H9 (cell line): ENCODE results near the gene RUNX1. TPM values are rescaled to one million over a fixed set of nuclear protein-coding genes. Genes with fewer than 3 reads are reported as not detected.

Source experiments
- DNase-seq: peaks from one replicate; pipeline ENCODE4 v3.0.0-alpha.2; 2017
- H2AFZ ChIP-seq: one replicate; pipeline ENCODE4 v1.6.1; 2013; ENCODE audit warnings: mild to moderate bottlenecking, low read length, control low read depth, moderate library complexity
- H2AK5ac ChIP-seq: 2 replicates; pipeline ENCODE4 v1.6.1; 2013; ENCODE audit warnings: low read length, control low read depth, mixed read lengths; ENCODE audit not compliant: insufficient read length
- H2BK120ac ChIP-seq: one replicate; pipeline ENCODE4 v1.6.1; 2013; ENCODE audit warnings: low read depth, mild to moderate bottlenecking, low read length, control low read depth, inconsistent platforms; ENCODE audit not compliant: poor library complexity, severe bottlenecking
- H2BK12ac ChIP-seq: 2 replicates; pipeline ENCODE4 v1.6.1; 2013; ENCODE audit warnings: low read length, control low read depth, mixed read lengths, low read depth; ENCODE audit not compliant: insufficient read length
- H2BK15ac ChIP-seq: 2 replicates; pipeline ENCODE4 v1.6.1; 2013; ENCODE audit warnings: low read depth, low read length, control low read depth
- H2BK20ac ChIP-seq: one replicate; pipeline ENCODE4 v1.6.1; 2013; ENCODE audit warnings: low read depth, mild to moderate bottlenecking, low read length, control low read depth, inconsistent platforms; ENCODE audit not compliant: poor library complexity, severe bottlenecking
- H2BK5ac ChIP-seq: 2 replicates; pipeline ENCODE4 v1.6.1; 2013; ENCODE audit warnings: low read length, control low read depth, mixed read lengths; ENCODE audit not compliant: insufficient read length
- H3K14ac ChIP-seq: 2 replicates; pipeline ENCODE4 v1.6.1; 2013; ENCODE audit warnings: low read length, control low read depth; ENCODE audit not compliant: insufficient read depth
- H3K18ac ChIP-seq: 2 replicates; pipeline ENCODE4 v1.6.1; 2013; ENCODE audit warnings: low read depth, mild to moderate bottlenecking, mixed read lengths, low read length, control low read depth; ENCODE audit not compliant: insufficient read length
- H3K23ac ChIP-seq: 2 replicates; pipeline ENCODE4 v1.6.1; 2013; ENCODE audit warnings: low read length, control low read depth, mixed read lengths, low read depth; ENCODE audit not compliant: insufficient read length
- H3K23me2 ChIP-seq: 2 replicates; pipeline ENCODE4 v1.6.1; 2013; ENCODE audit warnings: low read depth, mild to moderate bottlenecking, mixed read lengths, low read length, control low read depth; ENCODE audit not compliant: insufficient read length, poor library complexity, severe bottlenecking
- H3K27ac ChIP-seq: 2 replicates; pipeline ENCODE4 v1.5.1; 2013; ENCODE audit warnings: low read length, control low read depth, mixed read lengths, low read depth; ENCODE audit not compliant: insufficient read length
- H3K27me3 ChIP-seq: 2 replicates; pipeline ENCODE4 v1.6.1; 2013; ENCODE audit warnings: low read length, control low read depth, inconsistent platforms; ENCODE audit not compliant: insufficient read depth
- H3K4ac ChIP-seq: 2 replicates; pipeline ENCODE4 v1.6.1; 2013; ENCODE audit warnings: low read depth, mild to moderate bottlenecking, control low read depth, inconsistent platforms, low read length, moderate library complexity
- H3K4me1 ChIP-seq: 2 replicates; pipeline ENCODE4 v1.6.1; 2013; ENCODE audit warnings: low read length, control low read depth, inconsistent platforms; ENCODE audit not compliant: insufficient read depth
- H3K4me2 ChIP-seq: 2 replicates; pipeline ENCODE4 v1.6.1; 2013; ENCODE audit warnings: low read length, control low read depth, mixed read lengths; ENCODE audit not compliant: insufficient read length, insufficient read depth
- H3K56ac ChIP-seq: 2 replicates; pipeline ENCODE4 v1.6.1; 2013; ENCODE audit warnings: low read depth, mild to moderate bottlenecking, mixed read lengths, low read length, control low read depth; ENCODE audit not compliant: insufficient read length
- H3K79me1 ChIP-seq: 2 replicates; pipeline ENCODE4 v1.6.1; 2013; ENCODE audit warnings: low read depth, mild to moderate bottlenecking, moderate library complexity, low read length, control low read depth, inconsistent platforms; ENCODE audit not compliant: insufficient read depth, poor library complexity, severe bottlenecking
- H3K79me2 ChIP-seq: 2 replicates; pipeline ENCODE4 v1.6.1; 2013; ENCODE audit warnings: low read length, control low read depth, inconsistent platforms; ENCODE audit not compliant: insufficient read depth
- H3K9ac ChIP-seq: 2 replicates; pipeline ENCODE4 v1.6.1; 2013; ENCODE audit warnings: low read length, control low read depth, mixed read lengths; ENCODE audit not compliant: insufficient read length; ENCODE audit errors: extremely low read depth
- H3K9me3 ChIP-seq: one replicate; pipeline ENCODE4 v1.6.1; 2013; ENCODE audit warnings: low read depth, low read length, inconsistent platforms; ENCODE audit not compliant: control insufficient read depth
- H3T11ph ChIP-seq: one replicate; pipeline ENCODE4 v1.6.1; 2013; ENCODE audit warnings: mild to moderate bottlenecking, low read length, control low read depth, inconsistent platforms
- H4K20me1 ChIP-seq: one replicate; pipeline ENCODE4 v1.6.1; 2013; ENCODE audit not compliant: control insufficient read depth, insufficient read length, insufficient read depth
- H4K5ac ChIP-seq: 2 replicates; pipeline ENCODE4 v1.6.1; 2013; ENCODE audit warnings: low read depth, mild to moderate bottlenecking, mixed read lengths, low read length, control low read depth; ENCODE audit not compliant: insufficient read length
- H4K8ac ChIP-seq: replicated peaks from 2 replicates; pipeline ENCODE4 v1.6.1; 2013; ENCODE audit warnings: low read length, control low read depth, mixed read lengths, low read depth; ENCODE audit not compliant: insufficient read length
- H4K91ac ChIP-seq: 2 replicates; pipeline ENCODE4 v1.6.1; 2013; ENCODE audit warnings: low read depth, mild to moderate bottlenecking, moderate library complexity, mixed read lengths, low read length, control low read depth; ENCODE audit not compliant: insufficient read length
- H3K27ac Mint-ChIP-seq, 3 experiments: 2 replicates in 2 of 3; 3 replicates in 1 of 3; pipeline ENCODE4 v1.8.0; 2020 to 2021; ENCODE audit warnings: mixed read lengths in 3 of 3, mild to moderate bottlenecking in 1 of 3, moderate library complexity in 1 of 3
- H3K27me3 Mint-ChIP-seq: 2 replicates; pipeline ENCODE4 v1.8.0; 2021; ENCODE audit warnings: low read depth, mild to moderate bottlenecking, moderate library complexity, mixed read lengths
- H3K36me3 Mint-ChIP-seq, 3 experiments: 2 replicates in 2 of 3; 3 replicates in 1 of 3; pipeline ENCODE4 v1.8.0; 2020 to 2021; ENCODE audit warnings: low read depth in 3 of 3, mixed read lengths in 3 of 3; ENCODE audit not compliant: insufficient read depth in 1 of 3
- H3K4me1 Mint-ChIP-seq, 2 experiments: 2 replicates each; pipeline ENCODE4 v1.8.0; 2020; ENCODE audit warnings: mixed read lengths in 2 of 2
- H3K4me3 Mint-ChIP-seq, 2 experiments: 2 replicates in 1 of 2; 3 replicates in 1 of 2; pipeline ENCODE4 v1.8.0; 2020 to 2021; ENCODE audit warnings: mild to moderate bottlenecking in 2 of 2, mixed read lengths in 2 of 2, moderate library complexity in 1 of 2
- H3K9me3 Mint-ChIP-seq, 2 experiments: 2 replicates in 1 of 2; 3 replicates in 1 of 2; pipeline ENCODE4 v1.8.0; 2020; ENCODE audit warnings: mild to moderate bottlenecking in 2 of 2, mixed read lengths in 2 of 2, moderate library complexity in 1 of 2
- WGBS: extraction: QIAGEN DNeasy Blood & Tissue Kit; methylation state at CpG from one replicate; pipeline ENCODE4 v1.1.7; 2013; ENCODE audit warnings: missing lambda C conversion rate, low lambda C conversion rate, mixed read lengths; ENCODE audit not compliant: insufficient read length; ENCODE audit errors: extremely low coverage; 5-methylcytosine and 5-hydroxymethylcytosine counted together
- total RNA-seq: library from RNA; stranded (reverse); gene quantifications from 2 replicates; pipeline ENCODE4 v1.2.1, GENCODE V29; 2021
- TF ChIP-seq, protein P1 (sequence below): fragments of 200-600 bp; sonication (generic); conservative IDR thresholded peaks from 3 replicates; pipeline ENCODE4 v1.8.0; 2021; ENCODE audit warnings: antibody characterized with exemption, mild to moderate bottlenecking

The RUNX1 gene
- total RNA-seq, 1 experiment from 2014 or later, result 0.72 TPM

DNA sequence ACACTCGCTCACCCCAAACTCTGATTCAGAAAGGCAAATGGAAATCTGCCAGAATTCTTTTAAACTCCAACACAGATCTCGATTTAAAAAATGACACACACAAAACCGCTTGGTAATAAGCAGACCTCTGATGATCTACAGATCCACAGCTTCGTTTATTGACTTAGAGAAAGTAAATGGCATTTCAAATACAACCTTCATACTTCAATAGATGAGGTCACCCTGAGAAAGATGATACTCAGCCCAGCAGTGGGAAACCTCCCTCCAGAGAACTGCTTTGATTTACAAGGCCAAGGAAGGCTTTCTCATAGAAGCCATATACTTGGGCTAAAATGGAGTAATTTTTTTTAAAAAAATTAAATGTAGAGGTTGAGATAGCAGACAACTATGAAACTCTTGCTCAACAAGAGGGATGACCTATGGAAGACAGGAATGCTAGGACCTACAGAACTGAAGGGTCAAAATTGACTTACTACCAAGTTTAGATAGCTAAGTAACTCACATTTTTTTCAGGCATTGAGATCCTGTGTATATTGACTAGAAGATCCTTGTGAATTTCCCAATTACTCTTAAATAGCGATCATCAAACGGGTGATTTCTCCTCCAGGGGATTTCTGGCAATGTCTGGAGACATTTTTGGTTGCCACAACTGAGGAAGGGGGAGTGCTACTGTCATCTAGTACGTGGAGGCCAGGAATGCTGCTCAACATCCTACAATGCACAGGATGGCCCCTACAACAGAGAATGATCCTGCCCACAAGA, 236.4 kb downstream of the RUNX1 start:
- no peak for DNase-seq
- no peak overlapping the region for H3K27ac ChIP-seq
- H3K14ac ChIP-seq, result no peak overlapping the region; the same call in 1 of the 2 replicates
- H2BK15ac ChIP-seq, result no peak overlapping the region
- H4K5ac ChIP-seq, result no peak overlapping the region
- H3K9me3 Mint-ChIP-seq, result no peaks in the 10 kb centered on the region; a peak in 2 of 5 replicates
- no peak overlapping the region for H3K4me3 Mint-ChIP-seq
- no peak overlapping the region for H2BK20ac ChIP-seq
- H2AFZ ChIP-seq, result no peak overlapping the region
- H3T11ph ChIP-seq, result no peak overlapping the region
- H3K27me3 ChIP-seq, result no peaks in the 10 kb centered on the region
- no peaks in the 10 kb centered on the region for H3K79me1 ChIP-seq
- no peak overlapping the region for H4K8ac ChIP-seq
- no CpG with 5 or more reads among the region's 7 CpGs for WGBS
- no peak overlapping the region for H3K9ac ChIP-seq
- no peaks in the 10 kb centered on the region for H3K23me2 ChIP-seq
- no peak overlapping the region for H2BK120ac ChIP-seq
- H4K20me1 ChIP-seq, result no peaks in the 10 kb centered on the region
- no peak overlapping the region for H2BK12ac ChIP-seq
- no peaks in the 10 kb centered on the region for H3K9me3 ChIP-seq
- peaks cover 39% of the 10 kb centered on the region for H3K27me3 Mint-ChIP-seq
- H3K23ac ChIP-seq, result no peak overlapping the region
- no peaks in the 10 kb centered on the region for H3K4me1 ChIP-seq
- H3K36me3 Mint-ChIP-seq, result no peaks in the 10 kb centered on the region
- no peak overlapping the region for H2BK5ac ChIP-seq
- TF ChIP-seq, protein P1, sequence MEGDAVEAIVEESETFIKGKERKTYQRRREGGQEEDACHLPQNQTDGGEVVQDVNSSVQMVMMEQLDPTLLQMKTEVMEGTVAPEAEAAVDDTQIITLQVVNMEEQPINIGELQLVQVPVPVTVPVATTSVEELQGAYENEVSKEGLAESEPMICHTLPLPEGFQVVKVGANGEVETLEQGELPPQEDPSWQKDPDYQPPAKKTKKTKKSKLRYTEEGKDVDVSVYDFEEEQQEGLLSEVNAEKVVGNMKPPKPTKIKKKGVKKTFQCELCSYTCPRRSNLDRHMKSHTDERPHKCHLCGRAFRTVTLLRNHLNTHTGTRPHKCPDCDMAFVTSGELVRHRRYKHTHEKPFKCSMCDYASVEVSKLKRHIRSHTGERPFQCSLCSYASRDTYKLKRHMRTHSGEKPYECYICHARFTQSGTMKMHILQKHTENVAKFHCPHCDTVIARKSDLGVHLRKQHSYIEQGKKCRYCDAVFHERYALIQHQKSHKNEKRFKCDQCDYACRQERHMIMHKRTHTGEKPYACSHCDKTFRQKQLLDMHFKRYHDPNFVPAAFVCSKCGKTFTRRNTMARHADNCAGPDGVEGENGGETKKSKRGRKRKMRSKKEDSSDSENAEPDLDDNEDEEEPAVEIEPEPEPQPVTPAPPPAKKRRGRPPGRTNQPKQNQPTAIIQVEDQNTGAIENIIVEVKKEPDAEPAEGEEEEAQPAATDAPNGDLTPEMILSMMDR, result no peak
- no peaks in the 10 kb centered on the region for H3K79me2 ChIP-seq
- peaks cover 19% of the 10 kb centered on the region in 2 experiments for H3K4me1 Mint-ChIP-seq
- H2AK5ac ChIP-seq, result no peak overlapping the region
- H4K91ac ChIP-seq, result no peak overlapping the region
- no peak overlapping the region for H3K56ac ChIP-seq
- no peak overlapping the region for H3K4me2 ChIP-seq
- peak overlapping the region in 1 of 3 experiments; percentile 20; a peak in 1 of 7 replicates for H3K27ac Mint-ChIP-seq
- H3K18ac ChIP-seq, result no peak overlapping the region
- H3K4ac ChIP-seq, result no peak overlapping the region
